HEK293T (cell line): ENCODE results near the gene CFAP43.

Source experiments
- BHLHE40 ChIP-seq: fragments of 450-650 bp; IDR thresholded peaks from 2 replicates; pipeline ENCODE4 v1.6.1; 2016; ENCODE audit warnings: mild to moderate bottlenecking, moderate library complexity, borderline replicate concordance
- ZNF384 ChIP-seq: fragments of 450-650 bp; IDR thresholded peaks from 2 replicates; pipeline ENCODE4 v1.6.1; 2016

- TF ChIP-seq ZNF384 = no peak
- no peak for TF ChIP-seq BHLHE40
Measured at GRCh38 chr10:104128214-104128613, 104.0 kb downstream of the CFAP43 start.
